ENCODE data around the gene PPP6R3. TPM values are rescaled to one million over a fixed set of nuclear protein-coding genes. Genes with fewer than 3 reads are reported as not detected.
A peak's percentile ranks its signal among the peaks of the same experiment; 100 is the strongest.

Gene PPP6R3
- polyA plus RNA-seq, 1 of the 3 experiments (the other 2 are of a cell fraction): 28.1 TPM

- H3K27ac ChIP-seq (ENCODE audit: low read depth in 2 of 2, low read length in 1 of 2): peak overlapping the region; percentile 85 to 88
- peaks cover 5% of the 10 kb centered on the region for H3F3A ChIP-seq (replicated peaks; ENCODE audit: insufficient read depth)
- CTCF ChIA-PET: interaction anchor here (1.0 to 1.8 kb wide), 2 partner anchors 9 to 203 kb away, joined by 3 to 7 read pairs; no protein-coding TSS in a partner anchor
- H2AFZ ChIP-seq (ENCODE audit: low read depth): peak overlapping the region; percentile 75
- no peaks in the 10 kb centered on the region for H3K27me3 ChIP-seq (ENCODE audit: insufficient read depth)
- peaks cover 0 to 15% of the 10 kb centered on the region in 2 experiments; a peak in 2 of 4 replicates for H3K4me1 ChIP-seq (ENCODE audit: control insufficient read depth in 1 of 2, insufficient read depth in 2 of 2, low read depth in 1 of 2, low read length in 1 of 2)
- DNase-seq: peak; percentile 99
- 3% methylated on average over 49 of the region's 56 CpGs for WGBS (ENCODE audit: low lambda C conversion rate)
- H4K20me1 ChIP-seq (ENCODE audit: insufficient read depth): peaks cover 38% of the 10 kb centered on the region
- POLR2A ChIA-PET: interaction anchor here (1.0 to 1.1 kb wide), 2 partner anchors 10 to 19 kb away, joined by 3 read pairs; no protein-coding TSS in a partner anchor
- peaks cover 45% of the 10 kb centered on the region for H3K79me2 ChIP-seq (ENCODE audit: insufficient read depth)
- peaks cover 0 to 4% of the 10 kb centered on the region in 2 experiments for H3K36me3 ChIP-seq (replicated peaks in 1 of 2; ENCODE audit: control insufficient read depth in 1 of 2, insufficient read depth in 2 of 2, low read length in 1 of 2)
- no peaks in the 10 kb centered on the region for H3K9me2 ChIP-seq
- H3K4me3 ChIP-seq (ENCODE audit: low read depth in 2 of 2, low read length in 1 of 2): peak overlapping the region; percentile 81 to 84
- peak overlapping the region; percentile 89 for H3K4me2 ChIP-seq
- H3K9me3 ChIP-seq: no peaks in the 10 kb centered on the region
- peak overlapping the region; percentile 91 for H3K9ac ChIP-seq
- TF ChIP-seq JUND (IDR thresholded peaks at IDR 0.05) (no peak), GABPA (IDR thresholded peaks at IDR 0.05; ENCODE audit: low read depth) (peak; percentile 51), YY1 (IDR thresholded peaks at IDR 0.05; ENCODE audit: low read depth) (peak; percentile 65; the same call in 1 of the 2 replicates), SIN3A (IDR thresholded peaks at IDR 0.05; ENCODE audit: borderline replicate concordance, low read depth, low read length) (peak; percentile 64; the same call in 1 of the 2 replicates), RCOR1 (IDR thresholded peaks at IDR 0.05; ENCODE audit: low read length) (peak; percentile 72; the same call in 1 of the 2 replicates), EP300 (IDR thresholded peaks at IDR 0.05; ENCODE audit: borderline replicate concordance in 1 of 2, low read depth in 1 of 2, low read length in 1 of 2) (peak in 1 of 2 experiments; percentile 71; a peak in 2 of 4 replicates), GATA2 (CRISPR knock-in tag; IDR thresholded peaks at IDR 0.05) (peak; percentile 37; the same call in 1 of the 2 replicates), NFIC (IDR thresholded peaks at IDR 0.05; ENCODE audit: borderline replicate concordance) (no peak), FOXM1 (IDR thresholded peaks at IDR 0.05; ENCODE audit: low read depth) (0 out of 2 replicates have a peak, but pooled peaks have one; percentile 19), PBX3 (IDR thresholded peaks at IDR 0.05) (peak; percentile 97), CHD2 (IDR thresholded peaks at IDR 0.05; ENCODE audit: low read length, partially characterized antibody) (peak; percentile 68), MAX (IDR thresholded peaks at IDR 0.05; ENCODE audit: low read depth) (peak; percentile 54; the same call in 1 of the 2 replicates), TEAD4 (IDR thresholded peaks at IDR 0.05; ENCODE audit: borderline replicate concordance, insufficient read depth) (peak; percentile 86), USF2 (IDR thresholded peaks at IDR 0.05; ENCODE audit: borderline replicate concordance, low read depth, low read length) (no peak), ELF1 (IDR thresholded peaks at IDR 0.05) (no peak), ZBTB33 (IDR thresholded peaks at IDR 0.05; ENCODE audit: borderline replicate concordance, low read depth) (no peak), TAF1 (IDR thresholded peaks at IDR 0.05; ENCODE audit: borderline replicate concordance, low read depth, low read length) (peak; percentile 52; the same call in 1 of the 2 replicates), CTCF (IDR thresholded peaks at IDR 0.05) (no peak), IRF3 (IDR thresholded peaks at IDR 0.05; ENCODE audit: low read depth, low read length) (peak; percentile 68), SMC3 (IDR thresholded peaks at IDR 0.05; ENCODE audit: low read depth, low read length) (no peak), EZH2phosphoT487 (IDR thresholded peaks at IDR 0.05; ENCODE audit: borderline replicate concordance, low read depth) (no peak), TCF12 (IDR thresholded peaks at IDR 0.05) (0 out of 2 replicates have a peak, but pooled peaks have one; percentile 12), POLR2AphosphoS5 (IDR thresholded peaks at IDR 0.05; ENCODE audit: low read depth, low read length) (no peak), FOSL2 (IDR thresholded peaks at IDR 0.05; ENCODE audit: borderline replicate concordance, low read depth) (peak; percentile 81; the same call in 1 of the 2 replicates)
These were observed 439 bp upstream of the PPP6R3 start for GRCh38 chr11:68459886-68460740.

Data from SK-N-SH (cell line).